ENCODE data around the gene CDCP2. TPM values are rescaled to one million over a fixed set of nuclear protein-coding genes. Genes with fewer than 3 reads are reported as not detected.

The CDCP2 gene
- total and polyA plus RNA-seq, 3 donors from 2014 or later: 0.06 to 0.24 (median 0.20) TPM

DNA sequence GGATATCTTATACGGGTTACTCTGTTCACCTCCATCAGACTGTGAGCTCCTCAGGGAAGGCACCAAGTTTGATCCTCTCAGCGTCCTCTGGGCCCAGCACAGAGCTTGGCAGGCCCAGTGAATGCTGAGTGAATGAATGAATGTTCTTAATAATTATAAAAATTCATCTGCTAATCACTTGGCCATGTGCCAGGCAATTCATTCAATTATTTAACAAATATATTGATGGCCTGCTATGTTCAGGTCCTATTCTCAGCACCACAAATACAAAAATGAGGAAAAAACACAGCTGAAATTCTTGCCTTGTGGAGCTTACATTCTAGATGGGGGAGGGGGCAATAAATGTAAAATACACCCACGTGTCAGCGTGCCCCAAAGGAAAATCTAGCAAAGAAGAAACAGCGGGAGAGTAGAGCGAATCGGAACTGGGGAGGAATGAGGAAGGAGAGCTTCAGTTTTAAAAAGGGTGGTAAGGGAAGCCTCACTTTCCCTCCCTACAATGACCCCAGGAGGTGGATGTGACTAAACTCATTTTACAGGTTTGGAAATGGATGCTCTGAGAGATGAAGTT lies 15.8 kb downstream of the CDCP2 start:
- Histone ChIP-seq H3K36me3 (ENCODE audit: low read depth, missing control alignments) (no peaks in the 10 kb centered on the region), H3K27ac (no peak overlapping the region), H3K27me3 (no peaks in the 10 kb centered on the region), H3K9me3 (no peaks in the 10 kb centered on the region), H3K4me1 (peaks cover 5% of the 10 kb centered on the region), H3K4me3 (no peak overlapping the region)
- WGBS, 2 donors: 85 to 87% methylated on average over 7 of the region's 7 CpGs
- no peak for DNase-seq
- intact Hi-C loops (cut with DNase I; ENCODE audit: low total_unique reads): no loop called here
- TF ChIP-seq, protein P1, sequence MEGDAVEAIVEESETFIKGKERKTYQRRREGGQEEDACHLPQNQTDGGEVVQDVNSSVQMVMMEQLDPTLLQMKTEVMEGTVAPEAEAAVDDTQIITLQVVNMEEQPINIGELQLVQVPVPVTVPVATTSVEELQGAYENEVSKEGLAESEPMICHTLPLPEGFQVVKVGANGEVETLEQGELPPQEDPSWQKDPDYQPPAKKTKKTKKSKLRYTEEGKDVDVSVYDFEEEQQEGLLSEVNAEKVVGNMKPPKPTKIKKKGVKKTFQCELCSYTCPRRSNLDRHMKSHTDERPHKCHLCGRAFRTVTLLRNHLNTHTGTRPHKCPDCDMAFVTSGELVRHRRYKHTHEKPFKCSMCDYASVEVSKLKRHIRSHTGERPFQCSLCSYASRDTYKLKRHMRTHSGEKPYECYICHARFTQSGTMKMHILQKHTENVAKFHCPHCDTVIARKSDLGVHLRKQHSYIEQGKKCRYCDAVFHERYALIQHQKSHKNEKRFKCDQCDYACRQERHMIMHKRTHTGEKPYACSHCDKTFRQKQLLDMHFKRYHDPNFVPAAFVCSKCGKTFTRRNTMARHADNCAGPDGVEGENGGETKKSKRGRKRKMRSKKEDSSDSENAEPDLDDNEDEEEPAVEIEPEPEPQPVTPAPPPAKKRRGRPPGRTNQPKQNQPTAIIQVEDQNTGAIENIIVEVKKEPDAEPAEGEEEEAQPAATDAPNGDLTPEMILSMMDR (IDR thresholded peaks at IDR 0.05): no peak
- TF ChIP-seq POLR2A (IDR thresholded peaks at IDR 0.05): no peak

- Histone ChIP-seq H3K36me3 (ENCODE audit: low read depth, missing control alignments) (no peaks in the 10 kb centered on the region), H3K9me3 (no peaks in the 10 kb centered on the region), H3K27ac (no peak overlapping the region), H3K4me1 (peaks cover 5% of the 10 kb centered on the region), H3K27me3 (no peaks in the 10 kb centered on the region), H3K4me3 (no peak overlapping the region)
- no peak for DNase-seq
- no peak for TF ChIP-seq POLR2A (IDR thresholded peaks at IDR 0.05)
- TF ChIP-seq, protein P1 (IDR thresholded peaks at IDR 0.05): no peak
- 81 to 88% methylated on average over 6 to 17 of the region's 17 CpGs for WGBS, 2 donors
- intact Hi-C loops (cut with DNase I; ENCODE audit: low total_unique reads): no loop called here
Observed at GRCh38 chr1:54136269-54136896, 16.4 kb downstream of the CDCP2 start.

DNA sequence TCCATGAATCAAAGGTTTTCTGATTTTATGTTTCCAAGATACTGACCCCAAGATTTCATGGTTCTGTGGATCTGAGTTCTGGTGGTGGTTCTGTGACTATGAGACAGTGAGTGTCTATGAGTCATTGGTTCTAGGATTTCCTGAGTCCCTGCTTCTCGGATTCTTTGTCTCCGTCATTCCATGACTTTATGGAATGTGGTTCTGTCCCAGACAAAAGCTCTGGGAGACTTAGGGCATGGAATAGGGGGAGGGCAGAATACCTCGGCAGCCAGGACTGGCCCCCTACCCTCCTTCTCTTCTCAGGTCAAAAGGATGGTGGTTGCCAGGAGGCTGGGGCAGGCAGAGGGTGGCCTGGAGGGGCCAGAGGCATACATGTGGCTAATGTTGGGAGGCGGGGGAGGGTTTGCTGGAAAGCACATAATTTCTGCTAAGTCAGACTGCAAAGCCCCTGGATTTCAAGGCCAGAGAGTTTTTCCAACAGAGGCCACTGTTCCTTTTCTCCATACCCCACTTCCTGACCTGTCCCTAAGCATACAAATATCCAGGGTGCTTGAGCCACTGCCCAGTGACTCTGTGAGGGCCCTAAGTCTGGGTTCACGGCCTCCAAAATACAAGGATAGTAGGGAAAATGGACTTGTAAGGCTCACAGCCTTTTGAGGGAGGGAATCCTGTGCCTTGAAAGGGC lies 17.2 kb downstream of the CDCP2 start:
- intact Hi-C loops (cut with DNase I; ENCODE audit: low total_unique reads): no loop called here
- TF ChIP-seq POLR2A (IDR thresholded peaks at IDR 0.05): no peak
- TF ChIP-seq, protein P1 (IDR thresholded peaks at IDR 0.05): no peak
- DNase-seq: no peak
- no peaks in the 10 kb centered on the region for H3K9me3 ChIP-seq
- H3K4me3 ChIP-seq: no peak overlapping the region
- H3K27me3 ChIP-seq: no peaks in the 10 kb centered on the region
- H3K36me3 ChIP-seq (ENCODE audit: low read depth, missing control alignments): no peaks in the 10 kb centered on the region
- peaks cover 5% of the 10 kb centered on the region for H3K4me1 ChIP-seq
- WGBS, 2 donors: 57% methylated on average over 5 of the region's 5 CpGs
- no peak overlapping the region for H3K27ac ChIP-seq

- no peak overlapping the region for H3K27ac ChIP-seq
- no peaks in the 10 kb centered on the region for H3K9me3 ChIP-seq
- TF ChIP-seq POLR2A (IDR thresholded peaks at IDR 0.05): no peak
- TF ChIP-seq, protein P1 (IDR thresholded peaks at IDR 0.05): no peak
- 94 to 95% methylated on average over 2 to 6 of the region's 6 CpGs for WGBS, 2 donors
- no peaks in the 10 kb centered on the region for H3K36me3 ChIP-seq (ENCODE audit: low read depth, missing control alignments)
- no peak for DNase-seq
- H3K4me1 ChIP-seq: peaks cover 5% of the 10 kb centered on the region
- no peak overlapping the region for H3K4me3 ChIP-seq
- H3K27me3 ChIP-seq: no peaks in the 10 kb centered on the region
- intact Hi-C loops (cut with DNase I; ENCODE audit: low total_unique reads): no loop called here
Observed at GRCh38 chr1:54134295-54134694, 18.5 kb downstream of the CDCP2 start.
